KBM-7 (cell line): ENCODE data around the gene ADARB1.

Experiments
- DNase-seq: peaks from one replicate; pipeline ENCODE4 v3.0.0-alpha.2; 2015
- in situ Hi-C: fragments of 300-500 bp; cut with MboI; formaldehyde crosslinking; loops from 2 replicates; pipeline ENCODE4 v1.14.3; 2020; ENCODE audit warnings: low sequenced_read_pairs, low pct_unique_long_range_greater_than_20kb, mixed read lengths

The ADARB1 gene

DNA sequence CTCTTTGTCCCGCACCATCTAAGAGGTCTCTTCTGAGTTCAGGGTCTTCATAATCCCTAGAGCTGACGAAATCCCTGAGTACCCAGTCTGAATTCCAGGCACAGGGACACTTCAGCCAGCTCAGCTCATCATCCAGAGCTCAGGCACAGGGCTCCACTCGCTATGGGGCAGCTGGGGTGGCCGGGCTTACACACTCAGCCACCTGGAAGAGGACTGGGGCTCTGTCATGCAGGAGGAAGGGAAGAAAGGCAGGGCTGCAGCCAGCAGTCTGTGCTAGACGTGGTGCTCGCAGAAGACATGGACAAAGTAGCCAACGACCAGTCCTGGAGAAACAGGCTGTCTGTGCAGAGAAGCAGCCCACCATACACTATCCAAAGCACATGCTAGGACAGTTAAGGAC, 124.8 kb downstream of the ADARB1 start:
- DNase-seq, result no peak
- in situ Hi-C loops, result no loop called here

DNA sequence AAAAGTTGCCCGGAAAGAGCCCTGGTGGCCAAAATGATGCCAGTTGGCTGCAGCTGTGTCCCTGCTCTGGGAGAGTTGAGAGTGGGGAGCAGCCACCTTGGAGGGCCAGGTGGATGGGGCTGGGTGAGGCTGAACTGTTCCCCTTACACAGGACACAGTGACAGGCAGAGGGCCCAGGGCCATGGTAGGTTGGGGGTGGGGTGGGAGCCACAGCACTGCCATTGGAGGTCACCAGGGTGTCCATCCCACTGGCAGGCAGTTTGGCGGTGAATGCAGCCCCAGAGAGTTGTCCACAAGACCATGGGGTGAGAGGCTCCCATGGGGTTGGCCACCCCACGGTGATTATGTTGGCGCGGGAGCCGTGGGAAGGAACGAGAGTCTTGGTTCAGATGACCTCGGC, 125.7 kb downstream of the ADARB1 start:
- no peak for DNase-seq
- in situ Hi-C loops, result no loop called here

DNA sequence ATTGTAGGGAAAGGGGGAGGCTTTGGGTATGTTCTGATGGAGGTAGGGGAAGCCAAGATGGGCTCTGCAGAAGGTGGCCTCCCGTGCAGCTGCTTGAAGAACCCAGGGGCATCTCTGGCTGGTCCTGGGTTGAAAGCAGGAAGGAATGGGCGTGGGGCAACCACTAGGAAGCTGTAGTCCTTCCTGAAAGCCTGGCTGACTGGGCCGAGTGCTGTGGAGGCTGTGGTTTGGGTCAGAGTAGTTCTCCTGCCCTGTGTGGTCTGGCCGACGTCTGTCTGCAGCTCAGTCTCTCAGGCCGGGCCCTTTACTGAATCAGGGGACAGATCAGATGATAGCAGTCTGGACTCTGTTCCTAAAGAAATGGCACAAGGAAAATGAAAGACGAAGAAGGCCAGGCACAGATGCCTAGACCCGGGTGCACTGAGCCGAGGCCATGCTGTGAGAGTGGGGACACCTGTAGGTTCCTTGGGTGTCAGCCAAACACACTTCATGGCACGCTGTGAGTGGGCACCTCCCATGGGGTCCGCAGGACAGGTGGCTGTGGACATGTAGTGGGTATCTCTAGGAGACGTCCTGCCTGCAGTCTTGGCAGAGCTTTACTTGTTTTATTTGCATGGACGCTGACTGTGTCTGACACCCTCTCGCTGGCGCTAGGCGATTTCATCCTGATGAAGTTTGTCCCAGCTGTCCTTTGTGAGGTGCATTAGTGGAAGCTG, 126.4 kb downstream of the ADARB1 start:
- DNase-seq, result no peak
- in situ Hi-C loops, result no loop called here

DNA sequence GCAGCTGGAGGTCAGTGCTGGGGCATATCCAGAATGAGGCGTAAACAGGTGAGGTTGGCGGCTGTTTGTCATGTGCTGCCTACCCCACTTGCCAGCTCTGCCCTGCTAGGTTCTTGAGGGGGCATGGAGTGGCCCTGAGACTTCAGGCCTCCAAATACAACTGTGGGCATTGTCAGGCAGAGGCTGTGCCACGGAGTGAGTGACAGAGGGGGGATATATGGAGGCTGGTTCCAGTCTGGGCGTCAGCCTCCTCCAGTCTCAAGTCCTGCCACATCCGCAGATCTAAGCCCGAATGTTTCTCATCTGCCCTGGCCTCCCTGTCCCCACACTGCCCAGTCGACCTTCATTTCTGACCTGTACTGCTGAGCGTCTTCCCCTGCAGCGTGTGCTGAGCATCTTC, 128.0 kb downstream of the ADARB1 start:
- in situ Hi-C loops, result no loop called here

GRCh38 chr21:45202889-45203288, 128.5 kb downstream of the ADARB1 start:
- in situ Hi-C loops, result no loop called here
- DNase-seq, result no peak

More for the DNA sequence above, 128.0 kb downstream of the ADARB1 start:
- DNase-seq, result no peak

DNA sequence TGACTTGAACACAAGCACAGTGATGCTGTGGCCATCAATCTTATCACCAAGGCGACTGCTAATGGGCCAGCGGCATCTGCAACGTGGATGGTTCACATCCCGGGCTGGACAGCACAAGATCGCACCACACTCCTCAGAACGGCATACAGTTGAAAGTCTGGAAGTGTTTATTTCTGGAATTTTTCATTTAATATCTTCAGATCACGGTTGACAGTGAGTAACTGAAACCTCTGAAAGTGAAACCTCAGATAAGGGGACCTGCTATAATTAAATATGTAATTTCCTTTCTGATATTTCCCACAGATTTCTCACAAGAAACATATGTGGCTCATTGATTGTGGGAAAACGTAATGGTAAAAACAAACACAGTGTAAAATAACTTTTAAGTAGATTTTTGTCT, 129.6 kb downstream of the ADARB1 start:
- in situ Hi-C loops, result no loop called here
- DNase-seq, result no peak

- DNase-seq, result no peak
- in situ Hi-C loops, result no loop called here
Observed at GRCh38 chr21:45204395-45204794, 130.0 kb downstream of the ADARB1 start.

DNA sequence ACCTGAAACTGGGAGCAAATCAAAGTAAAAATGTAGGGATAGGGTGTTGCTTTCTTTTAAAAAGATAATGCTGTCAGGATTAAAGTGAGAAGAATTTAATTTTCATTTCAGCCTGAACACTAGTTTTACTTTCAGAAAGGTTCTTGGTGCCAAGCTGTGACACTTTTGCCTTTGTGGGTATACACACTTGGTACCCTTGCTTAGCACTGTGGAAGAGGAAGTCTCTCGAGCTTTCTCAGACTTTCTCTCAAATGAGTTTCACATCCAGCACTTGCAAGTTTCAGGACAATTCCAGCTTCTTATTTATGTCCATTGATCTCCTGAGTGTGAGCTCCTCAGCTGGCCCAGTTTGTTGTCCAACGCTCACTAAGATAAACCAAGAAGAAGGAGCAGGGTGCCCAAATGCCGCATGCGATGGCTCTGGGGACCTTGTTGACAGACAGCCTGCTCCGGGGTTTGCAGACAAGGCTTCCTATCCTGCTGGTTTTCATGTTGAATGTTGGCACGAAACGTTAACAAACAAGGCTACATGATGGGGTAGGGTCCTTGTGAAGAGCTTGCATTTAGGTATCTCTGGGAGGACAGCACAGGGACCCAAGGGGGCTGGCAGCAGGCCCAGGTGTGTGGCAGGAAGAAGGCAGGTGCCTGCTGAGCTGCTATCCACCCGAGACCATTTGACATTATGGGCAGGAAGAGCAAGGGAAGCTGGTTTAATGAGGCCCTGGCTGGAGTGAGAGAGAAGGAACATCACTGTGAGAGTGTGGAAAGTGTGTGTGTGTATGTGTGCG, 133.7 kb downstream of the ADARB1 start:
- in situ Hi-C loops, result no loop called here
- no peak for DNase-seq

- no peak for DNase-seq
- in situ Hi-C loops, result no loop called here
Observed at GRCh38 chr21:45208627-45208951, 134.2 kb downstream of the ADARB1 start.

- in situ Hi-C loops, result no loop called here
- no peak for DNase-seq
Observed at GRCh38 chr21:45209046-45209445, 134.7 kb downstream of the ADARB1 start.

GRCh38 chr21:45209685-45210284, 135.4 kb downstream of the ADARB1 start:
- in situ Hi-C loops, result no loop called here
- DNase-seq, result peak; percentile 30

- DNase-seq, result no peak
- in situ Hi-C loops, result no loop called here
Observed at GRCh38 chr21:45210461-45210983, 136.1 kb downstream of the ADARB1 start.

DNA sequence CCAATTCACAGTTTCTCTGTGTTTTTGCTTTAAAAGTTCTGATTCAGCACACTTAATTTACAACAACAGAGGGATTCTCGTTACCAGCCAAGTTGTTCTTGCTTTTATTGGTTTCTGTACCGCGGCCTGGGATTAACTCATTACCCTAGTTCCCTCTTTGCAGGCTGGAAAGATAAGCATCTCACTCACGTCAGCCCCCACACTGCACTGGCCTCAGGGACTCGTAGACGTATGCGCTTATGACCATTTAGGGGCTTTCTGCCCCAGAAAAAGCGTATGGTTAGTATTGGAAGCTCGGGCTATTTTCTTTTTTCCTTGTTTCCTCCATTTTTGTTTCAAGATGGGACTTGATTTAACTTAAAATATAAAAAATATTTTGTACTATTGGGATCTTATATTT, 137.3 kb downstream of the ADARB1 start:
- in situ Hi-C loops, result no loop called here
- peak; percentile 68 for DNase-seq

- in situ Hi-C loops, result no loop called here
- no peak for DNase-seq
Observed at GRCh38 chr21:45213392-45213791, 139.0 kb downstream of the ADARB1 start.

- DNase-seq, result no peak
- in situ Hi-C loops, result no loop called here
Observed at GRCh38 chr21:45215213-45215612, 140.8 kb downstream of the ADARB1 start.

- DNase-seq, result no peak
- in situ Hi-C loops, result no loop called here
Observed at GRCh38 chr21:45217010-45217409, 142.6 kb downstream of the ADARB1 start.

DNA sequence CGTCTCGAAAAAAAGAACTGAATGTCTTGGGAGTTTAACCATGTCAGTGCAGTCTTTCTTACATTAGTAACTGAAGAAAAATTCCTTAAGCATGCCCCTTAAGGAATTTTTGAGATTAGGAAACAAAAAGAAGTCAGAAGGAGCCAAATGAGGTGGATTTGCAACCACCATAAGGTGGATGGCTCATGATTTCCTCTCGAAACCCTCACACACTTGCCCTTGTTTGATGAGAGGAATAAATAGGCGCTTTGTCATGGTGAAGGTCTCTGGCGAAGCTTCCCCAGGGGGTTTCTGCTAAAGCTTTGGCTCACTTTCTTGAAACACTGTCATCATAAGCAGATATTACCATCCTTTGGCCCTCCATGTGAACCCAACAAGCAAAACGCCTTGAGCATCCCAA, 145.1 kb downstream of the ADARB1 start:
- in situ Hi-C loops, result no loop called here
- DNase-seq, result no peak

- in situ Hi-C loops, result no loop called here
- DNase-seq, result no peak
Observed at GRCh38 chr21:45220071-45220481, 145.7 kb downstream of the ADARB1 start.

GRCh38 chr21:45220714-45221490, 146.5 kb downstream of the ADARB1 start:
- in situ Hi-C loops, result no loop called here

More at GRCh38 chr21:45220714-45221490, 146.5 kb downstream of the ADARB1 start:
- DNase-seq, result no peak
